RWPE1 (cell line): ENCODE results near the gene NUDT1.

Experiments
- CTCF ChIA-PET: fragments of 350-600 bp; sonication (Branson Sonifier 250); formaldehyde crosslinking; extraction: SDS; loops from one replicate; lab custom pipeline; 2021; lab: Yijun Ruan, JAX
- POLR2A ChIA-PET: fragments of 400-600 bp; formaldehyde crosslinking; extraction: SDS; loops from one replicate; lab custom pipeline; 2020; ENCODE audit warnings: antibody characterized with exemption; ENCODE audit not compliant: low non-redundant PET; lab: Yijun Ruan, JAX
- DNase-seq: peaks from one replicate; pipeline ENCODE4 v3.0.0; 2012; ENCODE audit warnings: low spot score
- H3K27ac ChIP-seq: fragments of 450-650 bp; 2 replicates; pipeline ENCODE4 v1.5.1; 2017
- CTCF ChIP-seq: fragments of 450-650 bp; conservative IDR thresholded peaks from 2 replicates; pipeline ENCODE4 v1.5.1; 2017; ENCODE audit warnings: low read depth, mild to moderate bottlenecking

The NUDT1 gene

GRCh38 chr7:2242541-2243429 is 759 bp downstream of the NUDT1 start:
- ChIA-PET POLR2A (no interaction called here), CTCF (no interaction called here)
- TF ChIP-seq CTCF = no peak
- peak overlapping the region; percentile 79 for H3K27ac ChIP-seq
- peak; percentile 44 for DNase-seq

- no peak for DNase-seq
- ChIA-PET POLR2A (no interaction called here), CTCF (no interaction called here)
- H3K27ac ChIP-seq = peak overlapping the region; percentile 79
- no peak for TF ChIP-seq CTCF
These were observed 1.4 kb downstream of the NUDT1 start for GRCh38 chr7:2243458-2243857.

GRCh38 chr7:2244404-2244995 is 2.5 kb downstream of the NUDT1 start:
- ChIA-PET POLR2A (no interaction called here), CTCF (no interaction called here)
- peak overlapping the region; percentile 79; the same call in 1 of the 2 replicates for H3K27ac ChIP-seq
- DNase-seq = no peak
- no peak for TF ChIP-seq CTCF

GRCh38 chr7:2245883-2246675 is 4.1 kb downstream of the NUDT1 start:
- POLR2A ChIA-PET = no interaction called here
- H3K27ac ChIP-seq = no peak overlapping the region
- no peak for TF ChIP-seq CTCF
- no peak for DNase-seq
- CTCF ChIA-PET = interaction anchor here (0.5 kb wide), 1 partner anchor 327 kb away, joined by 5 read pairs; no protein-coding TSS in a partner anchor

GRCh38 chr7:2247141-2247995 is 5.3 kb downstream of the NUDT1 start:
- CTCF ChIA-PET = interaction anchor here (0.7 kb wide), 1 partner anchor 440 kb away, joined by 4 read pairs; no protein-coding TSS in a partner anchor
- peak overlapping the region; percentile 76 for H3K27ac ChIP-seq
- POLR2A ChIA-PET = no interaction called here
- DNase-seq = no peak
- TF ChIP-seq CTCF = peak; percentile 65
